Inflammatory macrophage (primary cell): ENCODE measurements around the gene SLC9C2.
"Not testable (repeated sequence)": the region's sequence is repeated elsewhere in the genome, so short reads cannot be mapped to it uniquely, and the experiment has no call there.

Experiments used
- DNase-seq, 2 donors: peaks; one replicate each; pipeline ENCODE4 v3.0.0-alpha.2; 2020 to 2022

Gene SLC9C2

GRCh38 chr1:173529106-173529505 lies 73.8 kb downstream of the SLC9C2 start:
- no peak for DNase-seq

GRCh38 chr1:173527151-173527826 lies 75.6 kb downstream of the SLC9C2 start:
- no peak for DNase-seq

GRCh38 chr1:173525926-173526325 lies 76.9 kb downstream of the SLC9C2 start:
- no peak for DNase-seq

GRCh38 chr1:173523329-173523728 lies 79.5 kb downstream of the SLC9C2 start:
- DNase-seq, result no peak

GRCh38 chr1:173520799-173521198 lies 82.1 kb downstream of the SLC9C2 start:
- no peak for DNase-seq

GRCh38 chr1:173514503-173514902 lies 88.4 kb downstream of the SLC9C2 start:
- DNase-seq, result not testable (repeated sequence)

GRCh38 chr1:173509797-173510196 lies 93.1 kb downstream of the SLC9C2 start:
- no peak for DNase-seq

- DNase-seq, result no peak
Observed at GRCh38 chr1:173508541-173508940, 94.3 kb downstream of the SLC9C2 start.

- no peak for DNase-seq
Observed at GRCh38 chr1:173507847-173508209, 95.0 kb downstream of the SLC9C2 start.

GRCh38 chr1:173507205-173507846 lies 95.5 kb downstream of the SLC9C2 start:
- no peak for DNase-seq

GRCh38 chr1:173506437-173506836 lies 96.4 kb downstream of the SLC9C2 start:
- no peak for DNase-seq

GRCh38 chr1:173505391-173505790 lies 97.5 kb downstream of the SLC9C2 start:
- DNase-seq, result no peak

- DNase-seq, result no peak
Observed at GRCh38 chr1:173504268-173504667, 98.6 kb downstream of the SLC9C2 start.

- no peak for DNase-seq
Observed at GRCh38 chr1:173503391-173503790, 99.5 kb downstream of the SLC9C2 start.

- no peak for DNase-seq
Observed at GRCh38 chr1:173502104-173502503, 100.8 kb downstream of the SLC9C2 start.

- DNase-seq, result no peak
Observed at GRCh38 chr1:173499729-173500128, 103.1 kb downstream of the SLC9C2 start.

GRCh38 chr1:173496757-173497320 lies 106.0 kb downstream of the SLC9C2 start:
- no peak for DNase-seq

- no peak for DNase-seq
Observed at GRCh38 chr1:173495609-173496267, 107.1 kb downstream of the SLC9C2 start.

GRCh38 chr1:173493125-173493524 lies 109.7 kb downstream of the SLC9C2 start:
- DNase-seq, result not testable (repeated sequence)

GRCh38 chr1:173491508-173491907 lies 111.4 kb downstream of the SLC9C2 start:
- DNase-seq, result no peak

- DNase-seq, result no peak
Observed at GRCh38 chr1:173489929-173490328, 112.9 kb downstream of the SLC9C2 start.

GRCh38 chr1:173489149-173489600 lies 113.7 kb downstream of the SLC9C2 start:
- no peak for DNase-seq

GRCh38 chr1:173488001-173488400 lies 114.9 kb downstream of the SLC9C2 start:
- DNase-seq, result no peak

- no peak for DNase-seq
Observed at GRCh38 chr1:173485401-173485800, 117.5 kb downstream of the SLC9C2 start.
